ENCODE results near the gene MACROD1.

MACROD1 gene

DNA sequence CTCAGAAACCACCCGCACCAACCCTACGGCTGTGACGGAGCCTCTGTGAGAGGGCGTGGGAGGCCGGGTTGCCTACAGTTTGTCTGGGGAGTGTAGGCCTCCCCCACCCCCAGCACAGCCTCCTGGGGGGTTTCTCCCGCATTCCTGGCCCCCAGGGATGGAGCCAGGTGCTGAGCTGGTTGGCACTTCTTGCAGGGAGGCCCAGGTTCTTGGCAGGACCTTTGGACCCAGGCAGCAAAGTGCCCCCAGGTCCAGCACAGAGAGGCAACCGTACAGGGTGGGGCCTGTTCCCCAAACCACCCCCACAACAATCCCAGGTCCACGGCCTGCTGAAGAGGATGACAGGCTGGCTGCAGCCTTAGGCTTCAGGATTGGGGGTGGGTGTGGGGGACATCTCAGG is 36.5 kb downstream of the MACROD1 start:
- H3K4me3 ChIP-seq (replicated peaks; ENCODE audit: low read depth, low read length) = no peak overlapping the region
- no peak for DNase-seq (ENCODE audit: extremely low read depth, low read depth)
- TF ChIP-seq, protein P1, sequence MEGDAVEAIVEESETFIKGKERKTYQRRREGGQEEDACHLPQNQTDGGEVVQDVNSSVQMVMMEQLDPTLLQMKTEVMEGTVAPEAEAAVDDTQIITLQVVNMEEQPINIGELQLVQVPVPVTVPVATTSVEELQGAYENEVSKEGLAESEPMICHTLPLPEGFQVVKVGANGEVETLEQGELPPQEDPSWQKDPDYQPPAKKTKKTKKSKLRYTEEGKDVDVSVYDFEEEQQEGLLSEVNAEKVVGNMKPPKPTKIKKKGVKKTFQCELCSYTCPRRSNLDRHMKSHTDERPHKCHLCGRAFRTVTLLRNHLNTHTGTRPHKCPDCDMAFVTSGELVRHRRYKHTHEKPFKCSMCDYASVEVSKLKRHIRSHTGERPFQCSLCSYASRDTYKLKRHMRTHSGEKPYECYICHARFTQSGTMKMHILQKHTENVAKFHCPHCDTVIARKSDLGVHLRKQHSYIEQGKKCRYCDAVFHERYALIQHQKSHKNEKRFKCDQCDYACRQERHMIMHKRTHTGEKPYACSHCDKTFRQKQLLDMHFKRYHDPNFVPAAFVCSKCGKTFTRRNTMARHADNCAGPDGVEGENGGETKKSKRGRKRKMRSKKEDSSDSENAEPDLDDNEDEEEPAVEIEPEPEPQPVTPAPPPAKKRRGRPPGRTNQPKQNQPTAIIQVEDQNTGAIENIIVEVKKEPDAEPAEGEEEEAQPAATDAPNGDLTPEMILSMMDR (IDR thresholded peaks at IDR 0.05; ENCODE audit: low read depth, low read length, missing control alignments) = no peak

DNA sequence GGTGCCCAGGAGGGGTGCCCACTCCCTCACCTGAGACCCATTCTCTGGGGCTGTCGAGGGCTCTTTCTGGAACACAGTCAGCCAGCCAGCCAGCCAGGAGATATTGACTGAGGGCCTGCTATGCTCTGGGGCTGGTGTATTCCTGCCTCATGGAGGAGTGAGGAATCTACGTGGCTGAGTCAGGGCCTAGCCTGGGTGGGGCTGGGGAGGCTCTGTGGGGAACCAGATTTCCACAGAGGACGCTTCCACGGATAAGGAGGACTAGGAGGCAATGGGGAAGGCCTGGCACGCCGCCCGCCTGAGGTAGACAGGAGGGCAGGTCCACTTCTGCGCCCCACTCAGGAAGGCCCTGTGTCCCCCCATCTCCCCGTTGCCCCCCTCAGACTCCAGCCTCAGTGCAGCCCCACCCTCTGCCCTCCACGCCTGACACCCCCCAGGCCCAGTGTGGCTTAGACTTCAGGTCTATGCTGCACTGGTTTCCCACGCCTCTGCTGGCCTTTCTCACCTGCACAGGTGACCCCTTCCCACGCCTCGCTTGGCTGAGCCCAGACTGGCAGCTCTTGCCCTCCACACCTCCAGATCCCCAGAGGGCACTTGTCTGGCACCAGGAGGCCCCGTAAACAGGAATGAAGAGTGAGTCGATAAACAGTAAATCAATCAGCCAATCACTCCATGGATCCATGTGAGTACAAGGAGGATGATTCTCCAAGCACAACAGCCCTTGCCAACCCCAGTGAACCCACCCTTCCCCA is 37.5 kb downstream of the MACROD1 start:
- no peak overlapping the region for H3K4me3 ChIP-seq (replicated peaks; ENCODE audit: low read depth, low read length)
- TF ChIP-seq, protein P1 (IDR thresholded peaks at IDR 0.05; ENCODE audit: low read depth, low read length, missing control alignments) = no peak
- no peak for DNase-seq (ENCODE audit: extremely low read depth, low read depth)

DNA sequence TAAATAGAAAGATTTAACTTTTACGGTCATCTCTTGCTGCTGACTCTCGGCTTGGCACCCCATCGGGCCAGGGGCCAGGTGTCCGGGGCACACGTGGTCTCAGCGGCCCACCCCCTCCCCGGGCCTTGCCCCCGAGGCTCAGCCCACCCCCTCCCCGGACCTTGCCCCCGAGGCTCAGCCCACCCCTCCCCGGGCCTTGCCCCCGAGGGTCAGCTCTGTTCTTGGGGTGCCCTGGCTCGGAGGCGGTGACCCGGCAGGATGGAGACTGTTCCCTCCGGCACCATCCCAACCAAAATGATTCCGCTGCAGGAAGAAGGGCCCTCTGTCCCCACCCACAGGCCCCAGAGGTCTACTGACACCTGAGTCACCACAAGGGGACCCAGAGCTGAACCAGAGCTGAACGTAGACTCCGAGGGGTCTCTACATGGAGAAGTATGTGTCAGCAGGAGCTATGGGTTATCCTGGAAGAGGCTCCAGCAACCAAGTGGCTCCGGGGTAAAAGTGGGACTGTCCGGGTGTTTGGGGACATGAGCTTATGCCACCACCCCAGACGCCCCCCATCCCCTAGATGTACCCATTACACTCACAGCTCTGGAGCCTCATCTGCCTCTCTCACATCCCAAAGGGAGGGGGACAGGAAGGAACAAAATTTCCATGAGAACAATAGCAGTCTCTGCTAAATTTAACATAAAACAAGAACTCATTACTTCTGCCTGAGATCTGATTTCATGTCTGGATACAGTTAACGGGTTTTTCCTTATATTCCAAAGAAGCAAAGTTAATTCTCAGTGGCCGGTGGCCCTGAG is 38.4 kb downstream of the MACROD1 start:
- TF ChIP-seq, protein P1 (IDR thresholded peaks at IDR 0.05; ENCODE audit: low read depth, low read length, missing control alignments) = no peak
- DNase-seq (ENCODE audit: extremely low read depth, low read depth) = no peak
- no peak overlapping the region for H3K4me3 ChIP-seq (replicated peaks; ENCODE audit: low read depth, low read length)

DNA sequence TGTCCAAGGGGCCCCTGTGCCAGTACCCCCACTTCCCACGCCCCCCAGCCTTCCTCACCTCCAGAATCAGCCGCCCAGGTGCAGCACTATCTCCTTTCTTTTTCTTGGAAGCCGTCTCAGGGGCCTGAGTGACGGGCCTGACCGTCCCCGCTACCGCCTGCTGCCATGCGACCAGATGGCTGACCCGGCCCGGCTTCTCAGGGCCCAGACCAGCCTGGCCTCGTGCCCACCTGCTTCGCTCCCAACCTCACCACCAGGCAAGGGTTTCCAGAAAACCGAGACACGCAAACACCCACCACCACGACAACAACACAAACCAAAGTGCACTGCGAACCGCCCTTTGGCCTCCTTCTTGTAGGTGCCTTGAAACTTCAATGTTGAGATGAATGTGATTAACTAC is 39.1 kb downstream of the MACROD1 start:
- DNase-seq (ENCODE audit: extremely low read depth, low read depth) = no peak
- H3K4me3 ChIP-seq (replicated peaks; ENCODE audit: low read depth, low read length) = no peak overlapping the region
- TF ChIP-seq, protein P1 (IDR thresholded peaks at IDR 0.05; ENCODE audit: low read depth, low read length, missing control alignments) = no peak

DNA sequence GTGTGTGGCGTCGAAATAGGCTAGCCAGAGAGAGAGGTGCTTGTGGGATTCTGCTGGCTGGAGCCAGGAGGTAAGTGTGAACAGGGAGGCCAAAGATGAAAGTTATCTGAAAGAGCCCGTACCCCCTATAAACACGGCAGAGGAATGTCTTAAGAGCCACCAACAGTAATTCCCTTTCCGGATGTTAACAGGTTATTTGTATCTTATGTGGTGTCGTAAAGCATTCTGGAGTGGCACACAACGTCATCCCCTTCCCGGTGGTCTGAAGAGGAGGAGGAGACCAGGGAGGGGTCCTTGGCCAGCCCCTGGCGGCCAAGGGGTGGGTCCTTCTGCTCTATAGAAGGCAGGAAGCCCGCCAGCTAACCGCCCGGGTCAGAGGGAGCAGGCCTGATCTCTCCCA is 39.5 kb downstream of the MACROD1 start:
- DNase-seq (ENCODE audit: extremely low read depth, low read depth) = no peak
- TF ChIP-seq, protein P1 (IDR thresholded peaks at IDR 0.05; ENCODE audit: low read depth, low read length, missing control alignments) = no peak
- H3K4me3 ChIP-seq (replicated peaks; ENCODE audit: low read depth, low read length) = no peak overlapping the region

DNA sequence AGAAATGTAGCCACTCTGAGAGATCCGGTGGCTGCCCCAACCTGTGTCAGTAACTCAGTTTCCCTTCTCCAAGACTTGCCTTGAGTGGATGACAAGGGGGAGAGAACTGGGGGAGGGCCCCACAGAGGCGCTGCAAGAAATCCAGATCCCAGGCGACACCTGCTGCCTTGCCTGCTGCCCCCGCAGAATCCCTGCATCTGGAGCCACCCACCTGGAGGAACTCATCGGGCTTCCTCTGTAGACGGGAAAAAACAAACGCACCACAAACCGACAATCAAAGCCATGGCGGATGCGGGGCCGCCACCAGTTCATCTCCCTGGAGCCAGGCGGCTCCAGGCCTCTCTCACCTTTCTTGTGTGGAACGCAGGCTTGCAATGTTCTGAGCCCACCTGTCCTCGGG is 40.2 kb downstream of the MACROD1 start:
- H3K4me3 ChIP-seq (replicated peaks; ENCODE audit: low read depth, low read length) = no peak overlapping the region
- TF ChIP-seq, protein P1 (IDR thresholded peaks at IDR 0.05; ENCODE audit: low read depth, low read length, missing control alignments) = no peak
- no peak for DNase-seq (ENCODE audit: extremely low read depth, low read depth)
